HFF-Myc (cell line): ENCODE results near the gene ROBO1.

Experiments used
- DNase-seq: peaks from one replicate; pipeline ENCODE4 v3.0.0-alpha.2; 2011; ENCODE audit warnings: low read depth; ENCODE audit errors: extremely low read depth
- H3K4me3 ChIP-seq: replicated peaks from 2 replicates; pipeline ENCODE4 v1.5.1; 2011; ENCODE audit warnings: low read depth, mild to moderate bottlenecking, control low read depth, low read length
- TF ChIP-seq, protein P1 (sequence below): IDR thresholded peaks from 2 replicates; pipeline ENCODE4 v1.5.1; 2012; ENCODE audit warnings: mild to moderate bottlenecking, low read depth, low read length, control low read depth; ENCODE audit errors: missing control alignments

ROBO1 gene

DNA sequence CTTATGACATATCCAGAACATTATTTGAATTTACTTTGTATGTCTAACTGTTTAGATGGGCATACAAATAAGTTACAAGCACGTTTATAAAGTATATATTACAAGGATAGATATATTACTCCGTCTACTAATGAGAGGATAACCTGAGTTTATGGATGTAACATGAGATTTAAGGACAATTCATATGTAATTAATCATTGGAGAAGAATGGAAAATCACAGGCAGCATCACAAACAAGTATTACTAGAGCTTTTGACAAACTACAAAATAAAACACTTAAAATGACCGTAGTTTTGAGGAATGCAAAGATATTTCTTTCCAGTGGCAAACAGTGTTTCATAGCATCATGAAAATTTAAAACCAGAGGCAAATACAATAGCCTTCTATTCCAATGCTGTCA is 113.8 kb downstream of the ROBO1 start:
- no peak overlapping the region for H3K4me3 ChIP-seq
- no peak for DNase-seq
- TF ChIP-seq, protein P1, sequence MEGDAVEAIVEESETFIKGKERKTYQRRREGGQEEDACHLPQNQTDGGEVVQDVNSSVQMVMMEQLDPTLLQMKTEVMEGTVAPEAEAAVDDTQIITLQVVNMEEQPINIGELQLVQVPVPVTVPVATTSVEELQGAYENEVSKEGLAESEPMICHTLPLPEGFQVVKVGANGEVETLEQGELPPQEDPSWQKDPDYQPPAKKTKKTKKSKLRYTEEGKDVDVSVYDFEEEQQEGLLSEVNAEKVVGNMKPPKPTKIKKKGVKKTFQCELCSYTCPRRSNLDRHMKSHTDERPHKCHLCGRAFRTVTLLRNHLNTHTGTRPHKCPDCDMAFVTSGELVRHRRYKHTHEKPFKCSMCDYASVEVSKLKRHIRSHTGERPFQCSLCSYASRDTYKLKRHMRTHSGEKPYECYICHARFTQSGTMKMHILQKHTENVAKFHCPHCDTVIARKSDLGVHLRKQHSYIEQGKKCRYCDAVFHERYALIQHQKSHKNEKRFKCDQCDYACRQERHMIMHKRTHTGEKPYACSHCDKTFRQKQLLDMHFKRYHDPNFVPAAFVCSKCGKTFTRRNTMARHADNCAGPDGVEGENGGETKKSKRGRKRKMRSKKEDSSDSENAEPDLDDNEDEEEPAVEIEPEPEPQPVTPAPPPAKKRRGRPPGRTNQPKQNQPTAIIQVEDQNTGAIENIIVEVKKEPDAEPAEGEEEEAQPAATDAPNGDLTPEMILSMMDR: no peak

DNA sequence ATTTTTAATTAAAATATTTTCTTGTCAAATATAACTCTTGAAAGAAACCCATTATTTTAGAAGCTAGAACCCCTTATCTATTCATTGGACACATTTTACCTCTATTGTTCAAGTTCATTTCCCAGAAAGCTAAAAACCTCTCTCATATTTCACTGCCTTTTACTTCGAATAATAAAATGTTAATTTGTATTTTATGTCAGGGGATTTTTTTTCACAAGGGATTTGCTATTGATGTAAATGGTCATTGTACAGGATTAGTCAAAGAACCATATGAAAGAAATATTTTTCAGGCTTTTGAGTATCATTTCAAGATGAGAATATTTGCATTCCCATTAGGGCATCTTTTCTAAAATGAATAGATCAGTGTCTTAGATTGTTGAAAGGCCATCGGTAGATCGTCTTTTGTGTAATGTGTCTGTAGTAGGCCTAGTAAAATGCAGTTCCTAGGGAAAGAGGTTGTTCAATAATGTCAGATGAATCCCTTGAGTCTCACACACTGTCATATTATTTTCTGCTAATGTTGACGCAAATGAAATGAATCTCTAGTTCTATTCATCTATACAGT is 114.5 kb downstream of the ROBO1 start:
- H3K4me3 ChIP-seq: no peak overlapping the region
- TF ChIP-seq, protein P1: no peak
- no peak for DNase-seq

DNA sequence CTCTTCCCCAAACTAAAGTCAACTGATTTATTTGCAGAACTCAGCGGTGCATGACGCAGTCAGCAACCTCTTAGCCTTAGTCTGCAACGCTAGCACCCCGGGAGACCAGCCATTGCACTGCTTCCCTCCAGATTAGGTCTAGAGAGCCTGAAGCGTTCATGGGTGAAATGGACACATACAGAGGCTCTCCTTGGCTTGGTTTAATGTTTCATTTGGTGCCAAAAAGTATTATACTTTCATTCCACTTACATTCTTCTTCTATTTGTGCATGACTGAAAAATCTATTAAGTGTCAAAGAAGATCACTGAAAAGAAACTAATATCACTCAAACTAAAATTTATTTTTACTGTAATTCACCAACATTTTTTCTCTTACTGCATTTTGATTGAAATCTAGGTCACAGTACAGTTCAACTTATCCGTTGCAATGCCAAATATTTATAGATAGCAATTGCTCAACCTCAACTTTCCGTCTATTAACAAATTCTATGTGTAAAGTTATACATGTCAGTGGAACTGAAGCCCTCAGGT is 116.2 kb downstream of the ROBO1 start:
- no peak overlapping the region for H3K4me3 ChIP-seq
- TF ChIP-seq, protein P1: no peak
- no peak for DNase-seq

DNA sequence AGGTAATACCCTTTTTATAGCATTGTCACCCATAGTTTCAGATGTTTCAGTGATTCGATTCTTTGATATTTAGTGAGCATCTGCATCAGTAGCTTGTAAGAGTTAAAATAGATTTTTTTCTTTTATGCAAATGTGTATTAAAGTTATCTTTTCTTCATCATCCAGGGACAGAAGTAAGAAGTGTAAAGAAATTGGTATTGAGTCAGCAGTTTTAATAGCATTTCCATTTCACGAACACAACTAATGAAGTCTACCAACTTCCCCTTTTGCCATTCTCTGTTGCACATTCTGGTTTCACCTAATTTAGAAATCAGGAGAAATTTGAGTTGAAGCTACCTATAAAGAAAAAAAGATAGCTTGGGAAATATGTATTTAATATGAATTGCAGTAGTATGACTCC is 127.9 kb downstream of the ROBO1 start:
- DNase-seq: no peak
- no peak overlapping the region for H3K4me3 ChIP-seq
- TF ChIP-seq, protein P1: no peak

DNA sequence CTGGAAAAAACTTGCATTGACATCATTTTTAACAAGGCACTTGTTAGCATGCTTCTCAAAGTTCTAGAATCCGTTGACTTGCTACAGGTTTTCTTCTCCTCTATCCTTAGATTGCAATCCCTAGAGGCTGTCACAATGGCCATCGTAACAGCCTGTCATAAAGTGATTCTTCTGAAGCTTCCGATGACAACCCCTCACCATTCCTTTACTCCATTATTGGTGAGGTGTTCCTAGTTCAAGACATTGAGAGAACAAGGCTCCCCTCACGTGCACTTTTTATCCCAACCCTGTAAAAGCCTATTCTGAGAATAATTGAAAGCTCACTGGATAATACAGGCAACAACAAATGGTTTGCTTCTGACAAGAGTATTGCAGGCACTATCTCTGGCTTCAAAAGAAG is 131.4 kb downstream of the ROBO1 start:
- no peak for DNase-seq
- TF ChIP-seq, protein P1: no peak
- no peak overlapping the region for H3K4me3 ChIP-seq

DNA sequence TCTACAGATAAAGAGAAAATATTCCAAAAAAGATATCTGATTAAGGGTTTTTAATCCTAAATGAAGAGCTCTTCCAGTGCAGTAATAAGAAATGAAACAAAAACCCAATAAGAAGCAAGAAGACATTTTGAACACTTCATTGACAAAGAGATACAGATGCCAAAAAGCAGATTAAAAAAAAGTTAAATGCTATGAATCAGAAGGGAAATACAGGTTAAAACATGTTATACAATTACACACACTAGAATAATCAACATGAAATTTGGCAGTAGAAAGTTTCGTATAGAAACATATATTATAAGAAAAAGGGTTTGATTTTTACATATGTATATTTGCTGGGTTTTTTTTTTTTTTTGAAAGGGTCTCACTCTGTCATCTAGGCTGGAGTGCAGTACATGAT is 135.0 kb downstream of the ROBO1 start:
- DNase-seq: no peak
- TF ChIP-seq, protein P1: no peak
- no peak overlapping the region for H3K4me3 ChIP-seq

DNA sequence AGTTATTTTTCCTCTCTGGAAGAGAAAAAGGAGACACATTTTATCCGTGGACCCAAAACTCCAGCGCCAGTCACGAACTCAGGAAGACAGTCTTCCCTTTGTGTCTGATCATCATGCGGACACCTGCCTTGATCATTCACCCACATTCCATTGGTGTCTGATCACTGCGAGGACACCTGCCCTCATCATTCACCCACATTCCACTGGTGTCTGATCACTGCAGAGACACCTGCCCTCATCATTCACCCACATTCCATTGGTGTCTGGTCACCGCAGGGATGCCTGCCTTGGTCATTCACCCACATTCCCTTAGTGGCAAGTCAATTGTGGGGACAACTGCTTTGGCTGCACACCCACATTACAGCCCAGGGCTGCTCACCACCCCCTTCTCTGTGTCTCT is 148.9 kb downstream of the ROBO1 start:
- DNase-seq: no peak
- TF ChIP-seq, protein P1: no peak
- no peak overlapping the region for H3K4me3 ChIP-seq
